Measurements from ENCODE around the gene FZD2. TPM values are rescaled to one million over a fixed set of nuclear protein-coding genes. Genes with fewer than 3 reads are reported as not detected.
"Not testable (repeated sequence)": the region's sequence is repeated elsewhere in the genome, so short reads cannot be mapped to it uniquely, and the experiment has no call there.

Gene FZD2
- total RNA-seq, 1 donor from 2014 or later = 89.7 TPM

GRCh38 chr17:44564429-44564828 lies 7.1 kb downstream of the FZD2 start:
- H3K27me3 Mint-ChIP-seq = no peaks in the 10 kb centered on the region
- no peak overlapping the region for H3K27ac Mint-ChIP-seq
- no peak for TF ChIP-seq CTCF (IDR thresholded peaks at IDR 0.05; ENCODE audit: unreplicated experiment)
- H3K36me3 Mint-ChIP-seq (ENCODE audit: insufficient read depth) = peaks cover 12% of the 10 kb centered on the region
- peaks cover 34% of the 10 kb centered on the region for H3K4me1 Mint-ChIP-seq (ENCODE audit: low read depth)
- H3K4me3 Mint-ChIP-seq (ENCODE audit: low read depth) = no peak overlapping the region
- no peak for DNase-seq (ENCODE audit: low spot score, unreplicated experiment)
- peaks cover 3% of the 10 kb centered on the region for H3K9me3 Mint-ChIP-seq (ENCODE audit: low read depth)

DNA sequence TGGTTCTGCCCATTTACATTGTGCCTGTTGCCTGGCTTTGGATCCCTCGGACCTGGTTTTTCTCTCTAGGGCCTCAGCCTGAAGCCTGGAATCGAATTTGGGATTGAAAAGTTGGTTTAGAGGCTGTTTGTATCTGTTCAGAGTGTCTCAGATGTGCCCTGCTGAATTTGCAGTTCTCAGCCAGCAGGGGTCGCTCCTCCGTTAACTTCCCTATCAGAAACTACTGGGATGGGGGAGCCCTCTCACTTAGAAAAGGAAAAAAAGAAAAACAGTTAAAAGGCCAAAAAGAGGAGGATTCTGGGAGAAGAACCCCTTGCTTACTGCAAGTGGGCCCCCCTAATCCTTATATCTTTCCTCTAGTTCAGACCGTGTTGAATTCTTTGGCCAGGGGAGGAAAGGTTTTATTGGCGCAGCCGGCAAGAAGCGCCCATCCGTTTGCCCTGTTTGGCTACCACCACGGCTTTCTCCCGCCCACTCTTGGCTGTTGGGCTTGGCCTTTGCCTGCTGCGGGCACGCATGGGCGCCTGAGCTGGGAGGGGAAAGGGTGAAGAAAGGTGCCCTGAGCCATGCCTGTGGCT lies 8.7 kb downstream of the FZD2 start:
- Mint-ChIP-seq H3K9me3 (ENCODE audit: low read depth) (peaks cover 3% of the 10 kb centered on the region), H3K4me1 (ENCODE audit: low read depth) (peaks cover 21% of the 10 kb centered on the region), H3K27me3 (no peaks in the 10 kb centered on the region), H3K27ac (no peak overlapping the region), H3K4me3 (ENCODE audit: low read depth) (no peak overlapping the region), H3K36me3 (ENCODE audit: insufficient read depth) (peaks cover 8% of the 10 kb centered on the region)
- peak; percentile 36 for TF ChIP-seq CTCF (IDR thresholded peaks at IDR 0.05; ENCODE audit: unreplicated experiment)
- no peak for DNase-seq (ENCODE audit: low spot score, unreplicated experiment)

- not testable (repeated sequence) for H3K9me3 Mint-ChIP-seq (ENCODE audit: low read depth); H3K4me3 Mint-ChIP-seq (ENCODE audit: low read depth); H3K27me3 Mint-ChIP-seq; DNase-seq (ENCODE audit: low spot score, unreplicated experiment); H3K36me3 Mint-ChIP-seq (ENCODE audit: insufficient read depth); H3K4me1 Mint-ChIP-seq (ENCODE audit: low read depth)
- peak overlapping the region; percentile 49 for H3K27ac Mint-ChIP-seq
Observed at GRCh38 chr17:44568311-44568944, 11.1 kb downstream of the FZD2 start.

GRCh38 chr17:44568945-44569858 lies 11.9 kb downstream of the FZD2 start:
- Mint-ChIP-seq H3K27me3 (no peaks in the 10 kb centered on the region), H3K4me1 (ENCODE audit: low read depth) (no peaks in the 10 kb centered on the region), H3K4me3 (ENCODE audit: low read depth) (no peak overlapping the region), H3K27ac (peak overlapping the region; percentile 84), H3K36me3 (ENCODE audit: insufficient read depth) (peaks cover 5% of the 10 kb centered on the region), H3K9me3 (ENCODE audit: low read depth) (peaks cover 3% of the 10 kb centered on the region)
- DNase-seq (ENCODE audit: low spot score, unreplicated experiment) = no peak
- TF ChIP-seq CTCF (IDR thresholded peaks at IDR 0.05; ENCODE audit: unreplicated experiment) = no peak

DNA sequence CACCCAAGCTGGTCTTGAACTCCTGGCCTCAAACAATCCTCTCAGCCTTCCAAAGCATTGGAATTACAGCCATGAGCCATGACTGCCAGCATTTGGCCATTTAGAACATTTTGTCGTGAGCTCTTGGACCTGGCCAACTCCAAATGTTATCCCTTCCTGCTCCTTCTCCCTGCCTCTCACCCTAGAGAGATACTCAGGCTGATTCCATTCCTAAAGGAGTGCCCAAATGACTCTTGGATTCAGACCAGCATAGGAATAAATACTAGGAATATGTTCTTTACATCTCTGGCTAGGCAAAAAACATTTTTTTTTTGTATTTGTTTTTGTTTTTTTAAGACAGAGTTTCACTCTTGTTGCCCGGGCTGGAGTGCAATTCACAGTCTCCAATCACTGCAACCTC lies 15.5 kb downstream of the FZD2 start:
- H3K36me3 Mint-ChIP-seq (ENCODE audit: insufficient read depth) = no peaks in the 10 kb centered on the region
- no peak for TF ChIP-seq CTCF (IDR thresholded peaks at IDR 0.05; ENCODE audit: unreplicated experiment)
- H3K27me3 Mint-ChIP-seq = no peaks in the 10 kb centered on the region
- H3K4me3 Mint-ChIP-seq (ENCODE audit: low read depth) = no peak overlapping the region
- H3K4me1 Mint-ChIP-seq (ENCODE audit: low read depth) = no peaks in the 10 kb centered on the region
- no peak overlapping the region for H3K27ac Mint-ChIP-seq
- H3K9me3 Mint-ChIP-seq (ENCODE audit: low read depth) = no peaks in the 10 kb centered on the region
- DNase-seq (ENCODE audit: low spot score, unreplicated experiment) = no peak

Measured in progenitor cell of endocrine pancreas (in vitro differentiated cells).